ENCODE measurements around the gene UNG.
A peak's percentile ranks its signal among the peaks of the same experiment; 100 is the strongest.

The UNG gene

DNA sequence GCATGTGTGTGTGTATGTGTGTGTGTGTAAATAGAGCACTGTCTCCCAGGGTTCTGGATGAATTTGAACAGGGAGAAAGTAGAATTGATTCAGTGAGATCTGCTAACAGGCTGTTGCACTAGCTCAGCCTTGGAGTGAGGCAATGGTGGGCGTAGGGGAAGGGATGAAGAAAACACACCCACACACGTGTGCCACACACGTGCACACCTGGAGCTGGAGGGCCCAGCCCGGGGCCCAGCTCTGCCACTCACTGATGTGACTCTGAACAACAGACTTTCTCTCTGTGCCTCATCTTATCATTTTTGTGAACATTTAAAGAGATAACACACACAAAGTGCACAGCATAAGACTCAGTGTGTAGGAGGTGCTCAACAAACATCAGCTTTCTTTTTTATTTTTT lies 23.2 kb downstream of the UNG start:
- Histone ChIP-seq H3K4me2 (ENCODE audit: low read depth, low read length) (no peak overlapping the region), H3K4me3 (ENCODE audit: low read length) (no peak overlapping the region), H3K79me2 (ENCODE audit: low read length) (0 out of 2 replicates have a peak, but pooled peaks cover 3% of the 10 kb centered on the region), H4K20me1 (ENCODE audit: insufficient read depth, low read length) (no peaks in the 10 kb centered on the region), H3K9me3 (replicated peaks; ENCODE audit: insufficient read depth, low read length) (no peaks in the 10 kb centered on the region), H2AFZ (ENCODE audit: low read length) (no peak overlapping the region), H3K36me3 (replicated peaks; ENCODE audit: insufficient read depth, low read length) (no peaks in the 10 kb centered on the region), H3K27ac (ENCODE audit: low read length) (no peak overlapping the region), H3K4me1 (ENCODE audit: low read length) (peaks cover 20% of the 10 kb centered on the region), H3K9me2 (replicated peaks; ENCODE audit: insufficient read depth, low read length) (no peaks in the 10 kb centered on the region), H3K9ac (ENCODE audit: low read length) (no peak overlapping the region), H3K27me3 (replicated peaks; ENCODE audit: insufficient read depth, low read length) (no peaks in the 10 kb centered on the region), H3F3A (ENCODE audit: insufficient read depth, low read length) (no peaks in the 10 kb centered on the region)
- no peak for DNase-seq
- TF ChIP-seq CTCF (IDR thresholded peaks at IDR 0.05; ENCODE audit: low read length) (no peak), EZH2 (optimal IDR thresholded peaks at IDR 0.05; ENCODE audit: low read depth, low read length) (no peak), EZH2phosphoT487 (IDR thresholded peaks at IDR 0.05; ENCODE audit: low read length) (no peak)

- H3K4me1 ChIP-seq (ENCODE audit: low read length), result peaks cover 18% of the 10 kb centered on the region
- TF ChIP-seq EZH2phosphoT487 (IDR thresholded peaks at IDR 0.05; ENCODE audit: low read length), result no peak
- TF ChIP-seq EZH2 (optimal IDR thresholded peaks at IDR 0.05; ENCODE audit: low read depth, low read length), result no peak
- no peak overlapping the region for H3K4me2 ChIP-seq (ENCODE audit: low read depth, low read length)
Measured at GRCh38 chr12:109121346-109121880, 24.0 kb downstream of the UNG start.

DNA sequence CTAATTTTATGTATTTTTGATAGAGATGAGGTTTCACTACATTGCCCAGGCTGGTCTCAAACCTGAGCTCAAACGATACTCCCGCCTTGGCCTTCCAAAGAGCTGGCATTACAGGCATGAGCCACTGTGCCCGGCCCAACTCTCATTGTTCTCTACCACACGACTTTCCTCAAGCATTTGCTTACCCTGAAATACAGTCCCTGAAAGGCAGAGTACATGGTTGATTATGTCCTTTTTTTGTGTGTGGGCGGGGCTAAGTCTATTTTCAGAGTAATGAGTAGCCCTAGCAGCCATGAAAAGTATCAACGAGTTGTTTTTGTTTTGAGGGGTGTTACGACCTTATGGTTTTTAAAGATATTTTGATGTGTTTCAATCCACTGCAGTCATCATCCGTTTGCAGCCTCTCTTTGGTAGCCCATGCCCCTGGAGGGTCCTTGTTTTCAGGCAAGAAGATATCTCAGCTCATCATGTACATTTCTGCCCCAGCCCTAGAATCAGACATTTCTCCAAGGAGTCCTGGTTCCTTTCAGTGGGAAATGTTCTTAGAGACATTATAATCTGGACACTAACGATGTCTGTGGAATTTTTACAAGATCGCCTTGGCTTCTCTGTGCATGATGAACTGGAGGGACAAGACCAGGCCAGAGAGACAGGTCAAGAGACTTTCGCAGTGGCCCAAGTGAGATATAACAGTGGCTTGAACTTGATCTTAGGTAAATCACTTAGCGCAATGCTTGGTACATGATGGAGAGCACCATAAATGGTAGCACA lies 27.7 kb downstream of the UNG start:
- no peaks in the 10 kb centered on the region for H3K27me3 ChIP-seq (replicated peaks; ENCODE audit: insufficient read depth, low read length)
- H3F3A ChIP-seq (ENCODE audit: insufficient read depth, low read length), result no peaks in the 10 kb centered on the region
- H3K4me3 ChIP-seq (ENCODE audit: low read length), result no peak overlapping the region
- H3K9me3 ChIP-seq (replicated peaks; ENCODE audit: insufficient read depth, low read length), result no peaks in the 10 kb centered on the region
- H4K20me1 ChIP-seq (ENCODE audit: insufficient read depth, low read length), result no peaks in the 10 kb centered on the region
- no peaks in the 10 kb centered on the region for H3K9me2 ChIP-seq (replicated peaks; ENCODE audit: insufficient read depth, low read length)
- H3K79me2 ChIP-seq (ENCODE audit: low read length), result no peaks in the 10 kb centered on the region
- no peak overlapping the region for H3K9ac ChIP-seq (ENCODE audit: low read length)
- H2AFZ ChIP-seq (ENCODE audit: low read length), result no peak overlapping the region
- H3K4me2 ChIP-seq (ENCODE audit: low read depth, low read length), result peak overlapping the region; percentile 9; the same call in 1 of the 2 replicates
- H3K27ac ChIP-seq (ENCODE audit: low read length), result no peak overlapping the region
- no peaks in the 10 kb centered on the region for H3K36me3 ChIP-seq (replicated peaks; ENCODE audit: insufficient read depth, low read length)
- TF ChIP-seq EZH2 (optimal IDR thresholded peaks at IDR 0.05; ENCODE audit: low read depth, low read length) (no peak), CTCF (IDR thresholded peaks at IDR 0.05; ENCODE audit: low read length) (no peak), EZH2phosphoT487 (IDR thresholded peaks at IDR 0.05; ENCODE audit: low read length) (no peak)
- H3K4me1 ChIP-seq (ENCODE audit: low read length), result peaks cover 15% of the 10 kb centered on the region
- DNase-seq, result no peak

More at GRCh38 chr12:109121346-109121880, 24.0 kb downstream of the UNG start:
- DNase-seq, result no peak
- no peaks in the 10 kb centered on the region for H3K36me3 ChIP-seq (replicated peaks; ENCODE audit: insufficient read depth, low read length)
- H3K79me2 ChIP-seq (ENCODE audit: low read length), result no peaks in the 10 kb centered on the region
- H3F3A ChIP-seq (ENCODE audit: insufficient read depth, low read length), result no peaks in the 10 kb centered on the region
- no peak overlapping the region for H3K4me3 ChIP-seq (ENCODE audit: low read length)
- H4K20me1 ChIP-seq (ENCODE audit: insufficient read depth, low read length), result no peaks in the 10 kb centered on the region
- no peak overlapping the region for H3K9ac ChIP-seq (ENCODE audit: low read length)
- H3K27ac ChIP-seq (ENCODE audit: low read length), result no peak overlapping the region
- no peaks in the 10 kb centered on the region for H3K9me3 ChIP-seq (replicated peaks; ENCODE audit: insufficient read depth, low read length)
- no peak overlapping the region for H2AFZ ChIP-seq (ENCODE audit: low read length)
- H3K27me3 ChIP-seq (replicated peaks; ENCODE audit: insufficient read depth, low read length), result no peaks in the 10 kb centered on the region
- H3K9me2 ChIP-seq (replicated peaks; ENCODE audit: insufficient read depth, low read length), result no peaks in the 10 kb centered on the region

DNA sequence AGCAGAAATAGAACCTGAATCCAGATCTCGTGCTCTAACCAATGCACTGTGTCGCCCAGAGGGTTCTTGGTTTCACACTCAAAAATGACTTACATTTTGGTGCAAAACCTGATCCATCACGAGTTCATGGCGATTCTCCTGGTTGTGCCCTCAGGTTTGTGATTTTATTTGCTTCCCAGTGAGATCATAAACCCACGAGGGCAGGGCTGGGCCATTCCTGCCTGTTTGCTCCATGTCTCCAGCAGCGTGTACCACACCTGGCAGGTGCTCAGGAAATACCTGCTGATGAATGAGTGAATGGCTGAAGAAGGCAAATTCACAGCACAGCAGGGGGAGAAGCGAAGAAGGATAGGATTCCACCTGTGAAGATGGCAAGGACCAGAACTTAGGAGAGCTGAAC lies 28.4 kb downstream of the UNG start:
- peak overlapping the region; percentile 20; the same call in 1 of the 2 replicates for H3K27ac ChIP-seq (ENCODE audit: low read length)
- H3K9ac ChIP-seq (ENCODE audit: low read length), result no peak overlapping the region
- TF ChIP-seq CTCF (IDR thresholded peaks at IDR 0.05; ENCODE audit: low read length) (no peak), EZH2phosphoT487 (IDR thresholded peaks at IDR 0.05; ENCODE audit: low read length) (no peak), EZH2 (optimal IDR thresholded peaks at IDR 0.05; ENCODE audit: low read depth, low read length) (no peak)
- no peak overlapping the region for H2AFZ ChIP-seq (ENCODE audit: low read length)
- no peaks in the 10 kb centered on the region for H3K9me2 ChIP-seq (replicated peaks; ENCODE audit: insufficient read depth, low read length)
- H4K20me1 ChIP-seq (ENCODE audit: insufficient read depth, low read length), result no peaks in the 10 kb centered on the region
- no peaks in the 10 kb centered on the region for H3K27me3 ChIP-seq (replicated peaks; ENCODE audit: insufficient read depth, low read length)
- H3K36me3 ChIP-seq (replicated peaks; ENCODE audit: insufficient read depth, low read length), result no peaks in the 10 kb centered on the region
- H3K79me2 ChIP-seq (ENCODE audit: low read length), result no peaks in the 10 kb centered on the region
- H3K9me3 ChIP-seq (replicated peaks; ENCODE audit: insufficient read depth, low read length), result no peaks in the 10 kb centered on the region
- H3K4me2 ChIP-seq (ENCODE audit: low read depth, low read length), result peak overlapping the region; percentile 9; the same call in 1 of the 2 replicates
- H3K4me3 ChIP-seq (ENCODE audit: low read length), result no peak overlapping the region
- peaks cover 15% of the 10 kb centered on the region for H3K4me1 ChIP-seq (ENCODE audit: low read length)
- no peaks in the 10 kb centered on the region for H3F3A ChIP-seq (ENCODE audit: insufficient read depth, low read length)
- DNase-seq, result no peak
